HG02981 (cell line): Measurements from ENCODE around the gene ARMC5.
"Not testable (repeated sequence)": the region's sequence is repeated elsewhere in the genome, so short reads cannot be mapped to it uniquely, and the experiment has no call there.

ENCODE experiments used
- ATAC-seq: cut with Tn5 transposase; IDR thresholded peaks from one replicate; pipeline ENCODE4 v1.9.1; 2021; ENCODE audit warnings: mild to moderate bottlenecking, moderate library complexity; ENCODE audit not compliant: unreplicated experiment

The ARMC5 gene

DNA sequence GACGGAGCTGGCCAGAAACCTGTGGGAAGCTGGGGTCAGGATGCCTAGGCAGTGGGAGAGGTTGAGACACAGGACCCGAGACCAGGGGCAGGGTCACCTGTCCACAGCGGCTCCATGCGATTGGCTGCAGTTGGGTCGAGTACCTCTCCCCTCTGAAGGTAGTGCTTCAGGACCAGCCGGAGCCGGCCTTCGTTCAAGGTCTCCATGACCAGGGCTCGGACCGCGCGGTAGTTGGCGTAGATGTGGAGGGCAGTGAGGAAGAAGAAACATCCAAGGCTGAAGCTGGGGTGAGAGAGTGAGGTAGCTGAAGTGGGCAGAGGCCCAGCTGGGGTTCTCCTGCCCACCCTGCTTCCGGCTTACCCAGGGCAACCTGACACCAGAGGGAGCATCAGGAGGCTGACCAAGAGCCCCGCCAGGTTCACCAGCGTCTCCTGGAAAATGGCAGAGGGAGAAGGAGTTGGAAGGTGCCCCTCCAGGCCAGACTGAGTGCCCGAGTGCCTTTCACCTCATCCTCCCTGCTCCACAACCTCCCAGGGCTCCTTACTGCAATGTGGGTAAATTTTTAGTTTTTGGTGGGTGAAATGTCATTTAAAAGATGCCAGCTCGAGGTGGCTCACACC is 34.3 kb downstream of the ARMC5 start:
- no peak for ATAC-seq

DNA sequence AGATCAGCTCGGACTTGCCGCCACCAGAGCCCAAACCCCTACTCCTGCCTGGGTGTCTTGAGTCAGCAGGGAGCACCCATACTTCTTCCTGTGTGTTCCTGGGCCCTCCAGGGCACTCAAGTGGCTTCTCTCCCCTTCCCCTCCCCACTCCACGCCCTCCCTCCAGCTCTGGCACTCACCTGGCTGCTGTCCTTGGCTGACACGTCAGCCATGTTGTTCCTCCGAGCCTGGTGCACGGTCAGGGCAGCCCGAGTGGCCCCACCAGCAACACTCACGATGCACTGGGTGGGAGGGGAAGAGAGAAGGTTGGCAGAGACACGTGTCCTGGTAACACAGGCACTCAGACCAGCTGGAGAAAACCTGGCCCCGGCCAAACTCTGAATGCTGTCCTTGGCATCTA is 37.4 kb downstream of the ARMC5 start:
- no peak for ATAC-seq

DNA sequence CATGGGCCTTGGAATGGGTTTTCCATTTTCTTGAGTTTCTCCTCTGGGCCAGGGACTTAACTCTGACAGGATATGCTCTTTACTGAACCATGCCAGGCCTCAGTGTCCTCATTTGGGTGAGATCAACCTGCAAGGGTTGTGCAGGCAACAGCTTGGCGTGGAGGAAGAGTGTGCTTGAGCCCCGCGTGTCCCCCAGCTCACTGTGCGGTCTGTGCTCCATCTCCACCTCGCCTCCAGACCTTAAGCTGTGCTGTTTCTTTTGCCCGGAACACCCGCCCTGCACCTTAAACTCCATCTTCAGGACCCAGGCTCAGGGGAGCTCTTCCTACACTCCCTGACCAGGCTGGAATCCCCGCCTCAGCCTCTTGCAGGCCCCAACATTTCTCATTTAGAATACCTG is 39.2 kb downstream of the ARMC5 start:
- no peak for ATAC-seq

DNA sequence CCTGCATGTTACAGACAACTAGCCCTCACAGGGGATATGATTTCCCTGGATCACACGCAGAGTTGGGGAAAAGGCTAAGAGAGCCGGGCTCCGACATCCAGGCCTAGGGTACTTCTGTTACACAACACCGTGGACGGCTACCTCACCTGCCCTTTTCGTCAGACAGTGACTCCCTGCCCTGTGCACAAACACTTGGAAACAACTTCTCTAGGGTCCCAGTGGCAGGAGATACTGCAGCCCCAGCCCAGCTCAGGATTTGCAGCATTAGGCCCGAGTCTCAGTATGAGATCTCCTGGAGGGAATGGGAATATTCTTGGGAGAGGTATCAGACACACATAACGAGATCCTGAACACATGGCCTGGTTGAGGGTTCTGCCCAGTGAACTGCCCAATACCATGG is 40.6 kb downstream of the ARMC5 start:
- ATAC-seq, result no peak

DNA sequence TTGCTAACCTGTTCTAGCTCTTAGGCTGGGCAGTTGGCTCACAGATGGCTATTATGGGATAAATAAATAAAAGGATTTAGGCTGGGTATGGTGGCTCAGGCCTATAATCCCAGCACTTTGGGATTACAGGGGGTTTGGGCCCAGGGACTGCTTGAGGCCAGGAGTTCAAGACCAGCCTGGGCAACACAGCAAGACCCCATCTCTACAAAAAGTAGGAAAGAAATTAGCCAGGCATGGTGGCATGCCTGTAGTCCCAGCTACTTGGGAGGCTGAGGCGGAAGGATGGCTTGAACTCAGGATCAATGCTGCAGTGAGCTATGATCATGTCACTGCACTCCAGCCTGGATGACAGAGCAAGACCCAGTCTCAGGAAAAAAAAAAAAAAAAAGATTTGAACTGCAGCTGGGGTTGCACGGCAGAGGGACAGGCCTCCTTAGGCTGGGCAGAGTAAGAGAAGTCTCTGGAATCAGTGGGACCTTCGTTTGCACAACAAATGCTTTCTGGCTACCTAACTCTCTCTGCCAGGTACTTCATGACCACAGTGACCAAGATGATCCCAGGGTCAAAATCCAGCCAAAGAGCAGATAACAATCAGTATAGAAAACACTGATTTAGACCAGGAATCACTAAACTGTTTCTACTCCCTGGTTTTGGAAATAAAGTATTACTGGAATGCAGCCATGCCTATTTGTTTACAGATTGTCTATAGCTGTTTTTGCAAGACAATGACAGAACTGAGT is 42.1 kb downstream of the ARMC5 start:
- no peak for ATAC-seq

GRCh38 chr16:31501966-31502348 is 42.7 kb downstream of the ARMC5 start:
- ATAC-seq, result no peak

DNA sequence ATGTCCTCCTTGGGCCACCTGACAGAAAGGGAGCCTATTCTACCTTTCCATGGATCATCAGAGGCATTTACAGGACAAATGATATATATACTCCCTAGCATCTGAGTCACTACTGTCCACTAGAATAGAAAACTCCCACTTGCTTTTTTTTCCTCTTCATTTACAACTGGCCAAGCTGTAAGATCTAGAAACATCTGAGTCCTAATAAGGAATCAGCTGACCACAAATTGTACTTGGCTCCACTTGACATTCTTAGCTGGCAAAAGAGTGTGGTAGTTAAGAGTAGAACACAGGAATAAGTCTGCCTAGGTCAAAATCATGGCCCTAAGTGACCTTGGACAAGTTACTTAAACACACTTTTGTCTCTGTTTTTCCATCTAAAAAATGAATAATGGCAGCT is 43.7 kb downstream of the ARMC5 start:
- no peak for ATAC-seq

DNA sequence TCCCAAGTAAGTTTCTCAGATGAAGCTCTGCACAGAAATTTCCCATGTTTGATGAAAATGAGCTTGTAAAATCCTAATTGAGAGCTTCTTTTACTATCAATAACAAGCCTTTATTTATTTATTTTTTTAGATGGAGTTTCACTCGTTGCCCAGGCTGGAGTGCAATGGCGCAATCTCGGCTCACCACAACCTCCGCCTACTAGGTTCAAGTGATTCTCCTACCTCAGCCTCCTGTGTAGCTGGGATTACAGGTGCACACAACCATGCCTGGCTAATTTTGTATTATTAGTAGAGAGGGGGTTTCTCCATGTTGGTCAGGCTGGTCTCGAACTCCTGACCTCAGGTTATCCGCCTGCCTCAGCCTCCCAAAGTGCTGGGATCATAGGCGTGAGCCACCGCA is 44.3 kb downstream of the ARMC5 start:
- not testable (repeated sequence) for ATAC-seq

GRCh38 chr16:31504159-31504558 is 44.9 kb downstream of the ARMC5 start:
- ATAC-seq, result no peak

DNA sequence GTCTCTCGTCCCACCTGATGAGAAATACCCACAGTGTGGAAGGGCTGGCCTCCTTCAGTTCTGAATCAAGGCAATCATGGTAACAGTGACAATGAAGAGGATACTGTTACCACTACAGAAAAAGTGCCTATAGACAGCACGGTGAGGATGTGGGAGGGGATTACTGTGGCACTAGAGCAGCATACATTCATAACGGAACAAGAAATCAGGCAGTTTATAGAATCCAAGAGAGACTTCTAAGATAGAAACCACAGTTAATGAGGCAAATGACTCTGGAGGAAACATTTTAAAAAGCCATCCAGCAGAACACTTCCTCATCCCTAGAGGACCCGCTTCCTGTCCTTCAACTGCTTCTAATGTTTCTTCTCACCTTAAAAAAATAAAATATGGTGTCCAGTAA is 46.2 kb downstream of the ARMC5 start:
- ATAC-seq, result peak; percentile 42

DNA sequence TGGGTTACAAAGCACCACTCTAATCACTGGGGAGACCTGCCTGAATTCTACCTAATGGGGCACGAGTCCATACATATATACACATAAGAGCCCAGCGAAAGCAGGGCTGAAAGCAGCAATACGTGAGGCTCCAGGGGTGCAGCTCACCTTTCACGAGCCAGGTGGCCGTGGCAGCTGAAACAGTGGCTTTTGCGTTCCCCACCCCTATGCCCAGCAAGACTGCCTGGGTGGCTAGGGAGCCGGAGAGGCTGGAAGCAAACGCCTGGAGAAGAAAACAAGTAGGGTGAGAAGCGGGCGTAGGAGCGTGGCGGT is 48.3 kb downstream of the ARMC5 start:
- ATAC-seq, result no peak

DNA sequence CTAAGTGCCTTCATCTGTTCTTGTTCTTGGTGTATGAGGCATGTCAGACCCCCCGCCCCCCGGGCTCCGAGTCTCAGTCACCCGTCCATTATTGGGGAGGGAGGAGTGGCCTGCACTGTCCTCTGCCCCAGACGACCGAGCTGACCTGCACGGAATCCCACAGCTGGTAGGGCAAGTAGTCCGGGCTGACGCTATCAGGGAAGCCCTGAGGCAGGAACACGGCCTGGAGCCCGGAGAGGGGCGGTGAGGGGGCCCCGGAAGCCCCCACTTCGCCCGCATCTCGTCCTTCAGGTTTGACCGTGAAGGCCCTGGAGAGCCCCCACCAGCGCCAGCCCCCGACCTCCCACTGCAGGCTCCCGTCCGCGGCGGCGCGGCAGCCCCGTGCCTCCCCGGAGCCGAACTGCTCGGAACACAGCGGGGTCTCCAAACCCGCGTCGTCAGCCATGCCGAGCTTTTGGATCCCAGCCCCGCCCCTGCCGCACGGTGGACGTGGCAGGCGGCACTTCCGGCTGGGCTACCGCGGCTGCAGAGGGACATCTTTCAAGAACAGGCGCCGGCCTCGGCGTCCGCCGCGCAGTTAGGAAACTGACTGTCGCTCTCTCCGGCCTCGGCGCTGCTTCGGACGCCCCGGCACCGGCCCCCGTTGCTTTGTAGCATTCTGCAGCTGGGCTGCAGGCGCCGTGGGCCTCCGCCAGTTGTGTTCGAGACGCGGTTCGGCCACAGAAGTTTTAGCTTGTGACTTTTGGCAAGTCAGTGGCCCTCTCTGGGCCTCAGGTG is 48.8 kb downstream of the ARMC5 start, which contains the start of gene RUSF1:
Gene RUSF1 (minus strand): TSS at position 463 of the 777 bp plus-strand sequence. CDS start 18 bp downstream, at position 445.
- ATAC-seq, result peak; percentile 88

DNA sequence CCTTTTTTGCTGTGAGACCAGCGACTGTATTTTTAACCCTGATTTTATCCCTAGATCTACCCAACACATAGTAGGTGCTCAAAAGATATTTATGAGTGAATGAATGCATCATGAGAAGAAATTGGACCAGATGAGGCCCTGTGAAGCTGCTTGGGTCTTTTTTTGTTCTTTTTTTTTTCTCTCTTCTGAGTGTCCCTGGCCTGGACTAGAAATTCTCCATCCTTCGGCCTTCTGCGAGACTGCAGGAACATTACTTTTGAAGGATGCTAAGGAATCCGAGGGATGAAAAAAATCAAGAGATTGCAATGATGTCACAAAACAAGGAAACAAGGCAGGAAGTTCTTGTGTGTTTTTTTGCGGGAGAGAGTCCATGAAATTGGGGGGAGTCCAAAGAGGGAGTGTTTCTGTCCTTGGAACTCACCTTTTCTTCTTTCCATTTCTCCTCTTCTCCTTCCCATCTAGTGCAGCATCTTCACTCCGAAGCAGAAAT is 49.5 kb downstream of the ARMC5 start:
- no peak for ATAC-seq

DNA sequence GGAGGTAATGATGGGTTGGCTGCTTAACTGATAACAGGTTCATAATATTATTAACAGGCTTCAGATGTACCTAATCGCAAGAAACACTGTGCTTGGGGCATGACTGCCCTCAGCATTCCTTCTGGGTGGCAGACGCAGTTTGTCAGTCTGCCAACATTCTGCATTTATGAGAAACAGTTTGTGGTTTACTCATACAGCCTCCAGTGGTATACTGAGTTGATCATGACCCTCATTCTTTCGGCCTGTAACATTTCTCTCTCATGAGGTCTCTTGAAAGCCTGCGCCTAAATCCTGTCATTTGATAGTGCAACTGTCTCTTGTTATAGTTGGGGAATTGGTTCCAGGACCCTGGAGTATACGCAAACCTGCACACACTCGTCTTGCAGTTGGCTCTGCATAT is 53.8 kb downstream of the ARMC5 start:
- ATAC-seq, result no peak

DNA sequence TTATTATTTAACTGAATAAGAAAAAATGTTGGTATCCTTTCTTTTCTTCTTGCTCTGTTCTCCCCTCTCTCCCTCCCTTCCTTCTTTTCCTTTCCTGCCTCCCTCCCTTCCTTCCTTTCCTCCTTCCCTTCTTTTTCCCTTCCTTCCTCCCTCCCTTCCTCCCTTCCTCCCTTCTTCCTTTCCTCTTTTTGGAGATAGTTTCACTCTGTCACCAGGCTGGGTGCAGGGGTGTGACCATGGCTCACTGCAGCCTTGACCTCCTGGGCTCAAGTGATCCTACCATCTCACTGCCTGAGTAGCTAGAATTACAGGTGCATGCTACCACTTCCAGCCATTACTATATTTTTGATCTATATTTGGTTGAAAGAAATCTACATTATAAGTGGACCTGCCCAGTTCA is 54.6 kb downstream of the ARMC5 start:
- ATAC-seq, result no peak
